Urothelium cell line (cell line): Measurements from ENCODE around the gene EED.

ENCODE experiments used
- DNase-seq: peaks from one replicate; pipeline ENCODE4 v3.0.0; 2011; ENCODE audit warnings: low spot score, mixed read lengths
- FAIRE-seq: peaks from 2 replicates; lab custom pipeline; 2011; peaks lifted over from hg19 to GRCh38; lab: Jason Lieb, UNC

Gene EED, protein sequence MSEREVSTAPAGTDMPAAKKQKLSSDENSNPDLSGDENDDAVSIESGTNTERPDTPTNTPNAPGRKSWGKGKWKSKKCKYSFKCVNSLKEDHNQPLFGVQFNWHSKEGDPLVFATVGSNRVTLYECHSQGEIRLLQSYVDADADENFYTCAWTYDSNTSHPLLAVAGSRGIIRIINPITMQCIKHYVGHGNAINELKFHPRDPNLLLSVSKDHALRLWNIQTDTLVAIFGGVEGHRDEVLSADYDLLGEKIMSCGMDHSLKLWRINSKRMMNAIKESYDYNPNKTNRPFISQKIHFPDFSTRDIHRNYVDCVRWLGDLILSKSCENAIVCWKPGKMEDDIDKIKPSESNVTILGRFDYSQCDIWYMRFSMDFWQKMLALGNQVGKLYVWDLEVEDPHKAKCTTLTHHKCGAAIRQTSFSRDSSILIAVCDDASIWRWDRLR

DNA sequence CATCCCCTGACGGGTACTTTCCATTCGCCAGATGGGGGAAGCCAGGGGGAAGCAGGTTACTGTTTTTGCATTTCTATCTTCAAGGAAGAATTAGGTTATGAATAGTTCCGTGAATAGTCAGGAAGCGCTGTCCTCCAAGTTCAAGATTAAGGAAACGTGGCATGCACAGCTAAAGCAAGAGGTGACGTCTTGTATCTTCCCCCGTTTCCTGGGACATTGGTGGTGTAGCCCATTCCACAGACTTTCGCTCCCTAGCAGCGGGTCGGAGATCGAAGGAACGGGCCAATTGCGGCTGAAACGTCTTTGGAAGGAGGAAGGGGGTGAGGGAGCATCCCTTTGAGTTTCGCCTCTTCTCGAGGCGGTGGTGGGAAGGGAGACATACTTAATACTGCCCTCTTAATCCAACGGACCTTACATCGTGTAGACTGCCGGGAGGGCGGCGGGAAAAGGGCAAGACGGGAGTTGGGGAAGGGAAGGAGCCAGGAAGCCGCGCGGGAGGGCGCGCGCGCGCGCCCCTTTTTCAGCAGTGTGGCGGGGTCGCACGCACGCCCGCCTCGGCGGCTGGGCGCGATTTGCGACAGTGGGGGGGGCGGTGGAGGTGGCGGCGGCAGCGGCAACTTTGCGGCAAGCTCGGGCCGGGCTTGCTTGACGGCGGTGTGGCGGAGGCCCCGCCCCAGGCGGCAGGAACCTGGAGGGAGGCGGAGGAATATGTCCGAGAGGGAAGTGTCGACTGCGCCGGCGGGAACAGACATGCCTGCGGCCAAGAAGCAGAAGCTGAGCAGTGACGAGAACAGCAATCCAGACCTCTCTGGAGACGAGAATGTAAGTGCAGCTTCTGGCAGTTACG, at the start of gene EED:
TSS of gene EED (plus strand) at position 232 of the 847 bp plus-strand sequence. CDS start at position 709, 477 bp downstream.
- FAIRE-seq (no peak), DNase-seq (peak; percentile 95)

DNA sequence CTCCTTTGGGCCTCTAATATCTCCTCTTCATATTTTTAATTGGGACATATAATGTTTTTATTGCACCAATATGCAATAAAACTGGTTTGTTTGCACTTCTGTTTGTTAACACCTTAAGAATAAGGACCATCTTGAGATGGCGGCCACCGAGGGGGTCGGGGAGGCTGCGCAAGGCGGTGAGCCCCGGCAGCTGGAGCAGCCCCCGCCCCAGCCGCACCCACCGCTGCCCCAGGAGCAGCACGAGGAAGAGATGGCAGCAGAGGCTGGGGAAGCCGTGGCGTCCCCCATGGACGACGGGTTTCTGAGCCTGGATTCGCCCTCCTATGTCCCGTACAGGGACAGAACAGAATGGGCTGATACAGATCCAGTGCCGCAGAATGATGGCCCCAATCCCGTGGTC, 49.6 kb upstream of the EED start:
- FAIRE-seq (no peak), DNase-seq (no peak)

DNA sequence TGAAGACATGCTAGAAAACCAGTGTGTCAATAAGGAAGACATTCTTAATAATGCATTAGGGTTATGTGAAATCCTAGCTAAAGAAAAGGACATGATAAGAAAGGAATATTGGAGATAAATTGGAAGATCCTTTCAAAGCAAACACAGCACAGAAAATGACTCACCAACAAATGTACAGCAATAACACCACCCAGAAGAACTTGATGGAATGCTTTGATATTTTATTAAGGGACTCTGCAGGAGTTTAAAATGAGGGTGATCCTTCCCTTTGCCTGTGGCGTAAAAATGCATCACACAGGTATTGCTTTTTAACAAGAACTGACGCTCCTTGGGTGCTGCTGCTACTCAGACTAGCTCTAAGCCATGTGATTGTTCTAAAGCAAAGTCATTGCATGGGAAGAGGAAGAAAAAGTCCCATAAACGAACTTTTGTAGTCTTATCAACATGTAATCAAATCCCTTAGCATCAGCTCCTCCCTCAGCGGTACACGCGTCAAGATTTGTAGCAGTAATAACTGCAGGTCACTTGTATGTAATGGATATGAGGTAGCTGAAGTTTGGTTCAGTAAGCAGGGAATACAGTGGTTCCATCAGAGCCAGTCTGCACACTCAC, 48.4 kb upstream of the EED start:
- no peak for DNase-seq
- FAIRE-seq: no peak

DNA sequence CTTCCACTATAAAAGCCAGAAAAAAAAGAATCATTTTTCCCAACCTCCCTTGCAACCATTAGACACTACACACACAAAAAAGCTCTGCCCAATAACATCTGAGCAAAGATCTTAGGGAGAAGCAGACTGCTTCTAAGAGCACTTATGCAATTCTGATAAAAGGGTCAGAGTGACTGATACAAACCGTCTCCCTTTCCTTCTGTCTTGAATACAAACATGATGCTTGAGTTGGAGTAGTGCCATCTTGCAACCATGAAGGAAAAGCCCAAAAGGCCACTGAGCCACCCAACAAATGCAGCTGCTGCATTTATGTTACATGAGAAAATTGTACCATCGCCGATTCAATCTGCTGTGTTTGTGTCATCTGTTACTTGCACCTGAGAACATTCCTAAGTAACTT, 47.6 kb upstream of the EED start:
- DNase-seq (peak; percentile 0), FAIRE-seq (no peak)

DNA sequence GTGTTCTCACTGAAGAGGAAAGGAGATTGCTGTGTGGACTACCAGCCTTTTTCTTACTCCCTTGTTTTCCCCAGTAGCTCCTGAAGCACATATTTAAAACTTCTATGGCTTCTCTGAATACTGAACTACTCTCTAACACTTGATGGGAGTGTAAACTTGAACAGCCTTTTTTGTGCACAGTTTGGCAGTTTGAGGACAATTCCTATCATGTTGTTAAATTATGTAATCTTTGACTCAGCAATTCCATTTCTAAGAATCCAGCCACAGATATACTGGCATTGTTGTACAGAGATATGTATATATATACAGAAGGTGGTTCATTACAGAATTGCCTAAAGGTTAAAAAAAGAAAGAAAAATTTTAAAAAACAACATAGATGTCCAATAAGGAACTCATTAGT, 47.1 kb upstream of the EED start:
- DNase-seq: no peak
- FAIRE-seq: no peak

DNA sequence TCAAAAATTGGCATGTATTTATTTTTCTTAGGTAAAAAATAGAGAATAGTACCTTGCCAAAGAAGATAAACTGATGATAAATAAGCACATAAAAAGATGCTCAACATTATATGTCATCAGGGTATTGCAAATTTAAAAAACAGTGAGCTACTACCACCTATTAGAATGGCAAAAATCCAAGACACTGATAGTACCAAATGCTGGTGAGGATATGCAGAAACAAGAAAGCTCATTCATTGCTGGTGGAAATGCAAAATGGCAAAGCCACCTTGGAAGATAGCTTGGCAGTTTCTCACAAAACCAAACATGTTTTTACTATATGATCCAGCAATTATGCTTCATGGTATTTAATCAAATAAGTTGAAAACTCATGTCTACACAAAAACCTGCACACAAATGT, 46.4 kb upstream of the EED start:
- DNase-seq (no peak), FAIRE-seq (no peak)

DNA sequence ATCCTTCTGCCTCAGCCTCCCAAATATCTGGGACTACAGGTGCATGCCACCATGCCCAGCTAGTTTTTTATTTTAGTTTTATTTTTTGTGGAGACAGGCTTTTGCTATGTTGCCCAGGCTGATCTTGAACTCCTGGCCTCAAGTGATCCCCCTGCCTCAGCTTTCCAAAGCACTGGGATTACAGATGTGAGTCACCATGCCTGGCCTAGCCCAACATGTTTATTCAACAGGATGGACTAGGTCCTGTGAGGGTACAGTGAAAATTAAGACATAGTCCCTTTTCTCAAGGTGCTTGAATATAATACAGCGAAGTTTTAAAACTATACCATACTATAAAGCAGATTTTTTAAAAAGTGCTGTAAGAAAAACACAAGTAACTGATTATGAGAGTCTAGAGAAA, 45.2 kb upstream of the EED start:
- FAIRE-seq: no peak

DNA sequence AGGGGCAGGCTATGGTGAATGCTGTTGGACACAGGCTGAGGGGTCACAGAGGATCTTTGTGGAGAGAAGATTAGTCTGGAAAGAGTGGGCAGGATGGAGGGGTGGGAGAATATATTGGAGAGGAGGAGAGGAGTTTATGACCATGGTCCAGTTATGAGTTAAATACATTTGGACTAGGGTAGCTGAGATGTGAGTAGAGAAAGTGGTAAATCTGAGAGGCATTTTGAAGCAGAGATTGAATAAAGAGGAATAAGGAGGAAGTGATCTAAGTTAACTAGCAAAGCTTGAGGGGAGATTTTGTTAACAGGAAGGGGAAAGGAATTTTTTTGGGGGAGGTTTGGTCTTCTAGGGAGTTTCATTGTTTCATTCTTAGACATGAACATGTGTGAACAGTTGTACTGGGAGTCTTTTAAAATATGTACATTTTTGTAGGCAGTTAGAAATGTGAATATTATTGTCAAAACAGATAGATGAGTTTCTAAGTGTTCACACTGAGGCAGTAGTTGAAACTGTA, 43.1 kb upstream of the EED start:
- no peak for FAIRE-seq
- peak; percentile 1 for DNase-seq

More for the DNA sequence above, 45.2 kb upstream of the EED start:
- no peak for DNase-seq

DNA sequence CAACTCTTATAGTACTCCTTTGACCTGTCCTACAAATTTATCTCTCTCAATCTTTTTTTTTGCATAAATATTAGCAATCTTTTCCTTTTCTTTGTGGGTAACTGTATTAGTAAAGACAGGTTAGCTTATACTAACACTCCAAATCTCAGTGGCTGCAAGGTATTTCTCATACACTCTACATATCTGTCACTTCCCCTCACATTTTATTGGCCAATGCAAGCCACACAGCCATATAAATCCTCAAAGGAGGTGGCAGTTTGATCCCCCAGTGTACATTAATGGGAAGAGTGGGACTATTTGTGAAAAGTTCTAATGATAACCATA, 42.6 kb upstream of the EED start:
- no peak for FAIRE-seq
- no peak for DNase-seq

DNA sequence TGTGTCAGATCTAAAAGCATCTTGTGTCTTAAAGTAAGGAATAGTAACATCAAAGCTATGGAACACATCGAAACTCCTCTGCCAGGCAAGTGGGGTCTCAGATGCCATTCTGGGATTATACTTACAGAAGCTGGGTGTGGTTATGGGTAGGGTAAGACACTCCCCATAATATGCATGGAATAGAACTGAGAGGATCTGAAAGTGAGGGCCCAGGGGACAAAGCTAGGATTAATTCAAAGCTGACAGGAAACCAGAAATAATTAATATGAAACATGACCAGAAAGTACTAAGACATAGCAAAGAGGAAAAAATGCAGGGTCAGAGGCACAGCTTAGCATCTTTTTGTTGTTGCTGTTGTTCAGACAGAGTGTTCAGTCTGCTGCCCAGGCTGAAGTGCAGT, 40.2 kb upstream of the EED start:
- DNase-seq (no peak), FAIRE-seq (no peak)

DNA sequence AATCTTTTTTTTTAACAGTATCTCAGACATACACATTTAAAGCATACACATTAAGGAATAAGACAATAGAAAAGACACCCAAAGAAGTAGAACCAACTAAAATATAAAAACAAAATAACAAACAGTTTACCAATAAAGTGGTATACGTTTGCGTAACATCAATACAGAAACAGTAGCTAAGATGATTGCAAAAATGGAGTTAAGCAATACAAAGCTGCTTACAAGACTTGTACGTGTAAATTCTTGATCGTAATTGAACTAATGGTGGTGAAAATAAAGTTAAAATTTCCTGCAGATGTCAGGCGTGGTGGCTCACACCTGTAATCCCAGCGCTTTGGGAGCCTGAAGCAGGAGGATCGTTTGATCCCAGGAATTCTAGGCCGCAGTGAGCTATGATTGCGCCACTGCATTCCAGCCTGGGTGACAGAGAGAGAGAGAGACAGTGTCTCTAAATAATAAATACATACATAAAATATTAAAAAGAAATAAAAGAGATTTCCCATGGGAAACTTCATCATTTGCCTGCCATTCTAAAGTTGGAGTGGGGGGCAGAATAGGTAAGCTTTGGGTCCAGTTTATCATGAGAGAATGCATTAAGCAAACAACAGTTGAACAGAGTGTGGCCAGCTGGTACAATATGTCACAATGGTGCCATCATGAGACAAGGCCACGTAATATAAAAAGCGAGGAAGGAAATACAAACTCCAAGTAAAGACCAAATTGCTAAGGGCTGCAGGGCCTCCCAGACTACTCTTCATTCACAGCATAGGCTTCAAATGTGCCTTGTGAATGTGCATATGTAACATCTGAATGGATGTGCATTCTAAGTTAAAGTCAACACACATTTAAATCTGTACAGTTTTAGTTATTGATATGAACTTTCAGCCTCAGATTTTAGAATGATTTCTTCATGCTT, 38.9 kb upstream of the EED start:
- no peak for FAIRE-seq
- no peak for DNase-seq

DNA sequence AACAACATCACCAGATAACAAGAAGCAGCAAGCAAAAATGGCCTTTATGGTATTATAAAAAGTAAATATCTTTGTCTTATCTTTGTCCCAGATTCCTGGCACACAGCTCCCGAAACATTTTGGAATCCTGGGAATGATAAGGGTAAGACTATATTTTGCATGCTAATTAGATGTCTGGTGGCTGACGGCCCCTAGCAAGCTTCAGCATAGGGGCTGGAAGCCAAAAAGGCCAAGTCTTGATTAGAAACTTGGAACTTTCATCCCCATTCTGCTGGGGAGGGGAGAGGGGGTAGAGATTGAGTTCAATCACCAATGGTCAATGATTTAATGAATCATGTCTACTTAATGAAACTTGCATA, 38.2 kb upstream of the EED start:
- no peak for DNase-seq
- no peak for FAIRE-seq

DNA sequence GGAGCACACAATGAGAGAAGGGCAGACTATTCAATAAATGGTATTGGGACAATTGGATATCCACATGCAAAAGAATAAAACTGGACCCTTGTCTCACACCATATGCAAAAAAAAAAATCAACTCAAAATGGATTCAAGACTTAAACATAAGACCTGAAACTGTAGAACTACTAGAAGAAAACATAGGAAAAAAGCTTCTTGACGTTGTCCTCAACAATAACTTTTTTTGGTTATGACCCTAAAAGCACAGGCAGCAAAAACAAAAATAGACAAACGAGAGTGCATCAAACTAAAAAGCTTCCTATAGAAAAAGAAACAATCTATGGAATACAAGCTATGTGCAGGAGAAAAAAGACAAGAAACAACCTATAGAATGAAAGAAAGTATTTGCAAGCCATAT, 37.1 kb upstream of the EED start:
- no peak for FAIRE-seq

DNA sequence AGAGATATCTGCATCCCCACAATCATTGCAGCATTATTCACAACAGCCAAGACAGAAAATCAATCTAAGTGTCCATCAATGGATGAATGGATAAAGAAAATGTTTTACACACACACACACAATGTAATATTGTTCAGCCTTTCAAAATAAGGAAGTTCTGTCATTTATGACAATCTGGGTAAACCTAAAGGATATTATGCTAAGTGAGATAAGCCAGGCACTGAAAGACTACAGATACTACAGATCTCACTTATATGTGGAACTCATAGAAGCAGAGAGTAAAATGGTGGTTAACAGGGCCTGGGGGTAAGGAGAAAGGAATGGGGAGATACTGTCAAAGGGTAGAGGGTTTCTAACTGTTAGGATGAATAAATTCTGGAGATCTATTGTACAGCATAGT, 36.0 kb upstream of the EED start:
- FAIRE-seq (no peak), DNase-seq (no peak)

More for the DNA sequence above, 37.1 kb upstream of the EED start:
- DNase-seq: no peak

DNA sequence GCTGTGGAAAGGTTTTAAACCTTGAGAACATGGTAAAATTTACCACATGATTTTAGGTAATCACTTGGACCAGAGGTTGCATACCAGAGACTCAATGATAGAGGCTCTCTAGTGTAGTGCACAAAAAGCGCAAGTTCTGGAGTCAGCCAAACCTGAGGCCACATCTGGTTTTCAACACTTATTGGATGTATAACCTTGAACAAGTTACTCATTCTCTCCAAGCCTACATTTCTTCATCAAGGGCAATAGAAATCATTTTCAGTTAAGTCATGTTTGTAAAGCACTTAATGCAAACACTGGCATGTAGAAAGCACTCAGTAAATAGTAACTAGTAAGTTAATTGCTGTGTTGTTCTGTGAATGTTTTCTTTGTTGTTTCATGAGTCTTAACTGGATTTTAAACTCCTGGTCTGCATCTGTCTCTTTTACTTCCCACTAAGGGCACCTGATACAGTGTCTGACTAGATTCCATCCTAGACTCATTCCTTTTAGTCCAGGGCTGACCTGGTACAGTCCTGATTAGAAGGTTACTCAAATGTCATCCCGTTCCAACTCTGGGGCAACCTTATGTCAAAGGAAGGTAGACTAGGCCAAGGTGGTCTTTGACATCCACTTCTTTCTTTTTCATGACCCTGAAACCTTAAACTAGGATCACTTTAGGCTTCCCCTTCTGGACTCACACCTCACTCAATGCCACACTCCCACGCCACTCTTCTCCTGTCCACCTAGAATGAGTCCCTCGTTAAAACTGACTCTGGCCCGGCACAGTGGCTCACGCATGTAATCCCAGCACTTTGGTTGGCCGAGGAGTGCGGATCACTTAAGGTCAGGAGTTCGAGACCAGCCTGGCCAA, 34.5 kb upstream of the EED start:
- no peak for FAIRE-seq
- DNase-seq: no peak

DNA sequence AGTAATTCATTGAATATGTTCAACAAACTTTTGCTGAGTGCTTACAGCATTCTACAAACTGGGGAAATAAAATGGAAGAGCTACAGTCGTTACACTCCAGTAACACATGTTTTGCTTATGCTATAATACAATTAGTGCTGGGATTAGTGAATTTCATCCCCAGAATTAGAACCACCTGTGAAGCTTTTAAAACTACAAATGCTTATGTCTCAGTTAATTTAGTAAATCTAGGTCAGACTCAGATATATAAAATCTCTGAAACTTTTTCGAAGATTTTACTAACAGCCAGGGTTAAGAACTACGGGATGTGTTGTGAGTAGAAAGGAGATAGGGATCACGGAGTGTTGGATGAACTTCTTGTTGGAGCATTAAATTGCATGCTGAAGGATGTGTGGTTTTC, 33.7 kb upstream of the EED start:
- DNase-seq (no peak), FAIRE-seq (no peak)

DNA sequence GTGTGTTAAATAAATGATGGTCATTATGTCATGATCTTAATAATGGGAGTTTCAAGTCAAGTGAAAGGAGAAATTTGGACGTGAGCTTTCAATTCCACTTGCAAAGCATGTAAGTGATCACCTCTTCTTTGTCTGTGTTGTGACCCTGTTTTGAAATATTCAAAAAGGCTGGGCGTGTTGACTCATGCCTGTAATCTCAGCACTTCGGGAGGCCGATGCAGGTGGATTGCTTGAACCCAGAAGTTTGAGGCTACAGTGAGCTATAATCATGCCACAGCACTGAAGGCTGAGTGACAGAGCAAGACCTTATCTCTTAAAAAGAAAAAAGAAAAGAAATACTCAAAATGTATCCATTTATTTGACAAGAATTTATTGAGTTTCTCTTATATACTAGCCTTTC, 32.9 kb upstream of the EED start:
- no peak for DNase-seq
- FAIRE-seq: no peak

DNA sequence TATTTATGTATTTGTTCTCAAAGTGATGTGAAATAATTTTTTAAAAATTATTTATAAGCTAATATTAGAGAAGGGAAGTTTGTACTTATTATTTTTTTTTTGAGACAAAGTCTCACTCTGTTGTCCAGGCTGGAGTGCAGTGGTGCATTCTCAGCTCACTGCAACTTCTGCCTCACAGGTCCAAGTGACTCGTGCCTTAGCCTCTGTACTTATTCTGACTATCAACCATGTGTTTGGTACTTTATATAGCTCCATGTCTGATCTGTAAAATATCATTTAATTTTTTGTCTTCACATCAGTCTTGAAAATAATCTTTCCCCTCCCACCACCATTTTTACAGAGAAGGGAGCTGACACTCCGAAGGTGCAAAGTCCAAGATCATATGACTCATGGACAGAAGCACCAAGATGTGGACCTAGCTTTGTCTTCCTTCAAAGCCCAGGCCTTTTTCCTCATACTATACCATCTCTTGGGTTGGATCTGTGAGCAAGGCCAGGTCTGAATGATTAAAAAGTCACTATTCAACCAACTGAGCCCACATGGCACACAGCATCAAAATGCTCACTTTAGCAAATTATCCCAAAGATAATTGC, 32.4 kb upstream of the EED start:
- no peak for DNase-seq
- no peak for FAIRE-seq

DNA sequence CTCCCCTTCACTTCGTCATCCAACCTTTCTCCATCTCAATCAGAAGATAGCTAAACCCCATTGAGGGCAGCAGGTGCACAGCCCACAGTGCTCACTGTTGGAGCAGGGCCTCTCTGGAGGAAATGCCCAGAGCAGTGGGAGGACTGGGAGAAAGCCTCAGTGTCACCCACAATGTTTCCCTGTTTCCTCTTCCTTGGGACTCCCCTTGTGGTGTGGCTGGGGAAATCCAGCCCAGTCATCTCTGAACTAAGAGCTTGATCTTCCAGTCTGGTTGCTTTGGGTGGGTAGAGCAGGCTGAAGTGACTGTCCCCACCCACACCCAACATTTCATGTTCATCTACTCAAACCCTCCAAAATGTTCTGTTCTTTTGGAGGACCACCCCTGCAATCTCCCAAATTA, 29.8 kb upstream of the EED start:
- FAIRE-seq: no peak
- DNase-seq: no peak
